IMR-90 (cell line): ENCODE data around the gene TWIST1. TPM values are rescaled to one million over a fixed set of nuclear protein-coding genes. Genes with fewer than 3 reads are reported as not detected.

ENCODE experiments used
- ATAC-seq: fragments of 200-7000 bp; cut with Tn5 transposase; 2 replicates; pipeline ENCODE4 v1.9.1; 2020; ENCODE audit warnings: low read depth, mild to moderate bottlenecking, moderate library complexity
- BruUV-seq: library from RNA; stranded (reverse); fragments of 400-500 nt; replicated peaks from 2 replicates; lab custom pipeline; 2021; lab: Mats Ljungman, UMichigan
- CTCF ChIA-PET: fragments of 300-600 bp; formaldehyde crosslinking; extraction: SDS; loops from one replicate; lab custom pipeline; 2021; ENCODE audit warnings: antibody characterized with exemption; lab: Yijun Ruan, JAX
- POLR2A ChIA-PET: fragments of 300-600 bp; sonication (Branson Sonifier 250); formaldehyde crosslinking; loops from one replicate; lab custom pipeline; 2022; ENCODE audit warnings: antibody characterized with exemption; ENCODE audit not compliant: unreplicated experiment; lab: Charles Lee
- DNase-seq: peaks from one replicate; pipeline ENCODE4 v3.0.0; 2013
- H2AFZ ChIP-seq: replicated peaks from 2 replicates; pipeline ENCODE3; 2013; ENCODE audit warnings: low read length, mild to moderate bottlenecking; ENCODE audit not compliant: poor library complexity
- H2AK5ac ChIP-seq: 2 replicates; pipeline ENCODE4 v1.6.1; 2013; ENCODE audit warnings: low read depth, low read length, inconsistent platforms
- H2AK9ac ChIP-seq: replicated peaks from 2 replicates; pipeline ENCODE3; 2013; ENCODE audit warnings: mild to moderate bottlenecking, low read depth, low read length, moderate library complexity; ENCODE audit not compliant: poor library complexity
- H2BK120ac ChIP-seq: 2 replicates; pipeline ENCODE4 v1.6.1; 2013; ENCODE audit warnings: low read depth, low read length, inconsistent platforms
- H2BK15ac ChIP-seq: 3 replicates; pipeline ENCODE4 v1.6.1; 2013; ENCODE audit warnings: low read depth, low read length, inconsistent platforms
- H2BK20ac ChIP-seq: 2 replicates; pipeline ENCODE4 v1.6.1; 2013; ENCODE audit warnings: low read depth, mild to moderate bottlenecking, inconsistent platforms, low read length, moderate library complexity
- H2BK5ac ChIP-seq: 2 replicates; pipeline ENCODE4 v1.6.1; 2013; ENCODE audit warnings: mild to moderate bottlenecking, low read depth, low read length, inconsistent platforms; ENCODE audit not compliant: poor library complexity, severe bottlenecking
- H3K14ac ChIP-seq: replicated peaks from 2 replicates; pipeline ENCODE4 v1.6.1; 2013; ENCODE audit warnings: low read depth, low read length, inconsistent platforms
- H3K18ac ChIP-seq: 2 replicates; pipeline ENCODE4 v1.6.1; 2013; ENCODE audit warnings: low read depth, low read length, control low read depth
- H3K23ac ChIP-seq: 2 replicates; pipeline ENCODE4 v1.6.1; 2013; ENCODE audit warnings: low read depth, low read length, inconsistent platforms
- H3K27ac ChIP-seq: 2 replicates; pipeline ENCODE4 v1.5.1; 2013; ENCODE audit warnings: mild to moderate bottlenecking, control low read depth, low read length; ENCODE audit not compliant: insufficient read depth
- H3K27me3 ChIP-seq: 2 replicates; pipeline ENCODE4 v1.6.1; 2013; ENCODE audit warnings: low read length; ENCODE audit not compliant: control insufficient read depth, insufficient read depth
- H3K36me3 ChIP-seq: 2 replicates; pipeline ENCODE4 v1.6.1; 2013; ENCODE audit warnings: low read length, mixed read lengths; ENCODE audit not compliant: control insufficient read depth, insufficient read depth
- H3K4ac ChIP-seq: 2 replicates; pipeline ENCODE4 v1.6.1; 2013; ENCODE audit warnings: low read depth, low read length, inconsistent platforms
- H3K4me1 ChIP-seq: 2 replicates; pipeline ENCODE4 v1.6.1; 2013; ENCODE audit warnings: low read length, mixed read lengths; ENCODE audit not compliant: control insufficient read depth, insufficient read depth
- H3K4me2 ChIP-seq: 2 replicates; pipeline ENCODE4 v1.6.1; 2013; ENCODE audit warnings: low read depth, mild to moderate bottlenecking, control low read depth, low read length, moderate library complexity
- H3K4me3 ChIP-seq: 2 replicates; pipeline ENCODE4 v1.5.1; 2013; ENCODE audit warnings: low read depth, mild to moderate bottlenecking, control low read depth, low read length, moderate library complexity; ENCODE audit not compliant: insufficient read depth
- H3K56ac ChIP-seq: 2 replicates; pipeline ENCODE4 v1.6.1; 2013; ENCODE audit warnings: low read length, inconsistent platforms; ENCODE audit not compliant: insufficient read depth; ENCODE audit errors: extremely low read depth
- H3K79me1 ChIP-seq, 2 experiments: 2 replicates each; pipeline ENCODE4 v1.6.1; 2013; ENCODE audit warnings: low read length in 2 of 2, inconsistent platforms in 1 of 2, low read depth in 1 of 2
- H3K9ac ChIP-seq: 2 replicates; pipeline ENCODE4 v1.6.1; 2013; ENCODE audit warnings: low read depth, low read length, control low read depth
- H3K9me1 ChIP-seq: 2 replicates; pipeline ENCODE4 v1.6.1; 2013; ENCODE audit warnings: low read length, inconsistent platforms; ENCODE audit not compliant: insufficient read depth
- H3K9me3 ChIP-seq: 2 replicates; pipeline ENCODE4 v1.6.1; 2013; ENCODE audit warnings: low read length; ENCODE audit not compliant: control insufficient read depth, insufficient read depth
- H4K20me1 ChIP-seq: 2 replicates; pipeline ENCODE4 v1.6.1; 2013; ENCODE audit warnings: low read length, inconsistent platforms; ENCODE audit not compliant: insufficient read depth
- H4K5ac ChIP-seq: 2 replicates; pipeline ENCODE4 v1.6.1; 2013; ENCODE audit warnings: mild to moderate bottlenecking, low read depth, low read length, control low read depth
- H4K8ac ChIP-seq, 2 experiments: 2 replicates each; pipeline ENCODE4 v1.6.1; 2013; ENCODE audit warnings: low read depth in 2 of 2, low read length in 2 of 2, control low read depth in 1 of 2, inconsistent platforms in 1 of 2
- H4K91ac ChIP-seq: 2 replicates; pipeline ENCODE4 v1.6.1; 2013; ENCODE audit warnings: low read depth, low read length, inconsistent platforms; ENCODE audit not compliant: insufficient read depth
- NFE2L2 ChIP-seq: fragments of 150-350 bp; IDR thresholded peaks from 2 replicates; pipeline ENCODE4 v1.6.1; 2016; ENCODE audit warnings: low read depth, mild to moderate bottlenecking, low read length
- POLR2A ChIP-seq: IDR thresholded peaks from 2 replicates; pipeline ENCODE4 v1.6.1; 2012; ENCODE audit warnings: mild to moderate bottlenecking, low read depth, low read length
- RFX5 ChIP-seq: IDR thresholded peaks from 2 replicates; pipeline ENCODE4 v1.8.0; 2012; ENCODE audit warnings: low read depth, mild to moderate bottlenecking, low read length, moderate library complexity
- WGBS, 2 experiments: methylation state at CpG; one replicate each; pipeline versions ENCODE4 v1.1.5 to v1.1.7; 2013; ENCODE audit warnings: missing lambda C conversion rate in 2 of 2; ENCODE audit not compliant: insufficient read length in 1 of 2; ENCODE audit errors: extremely low coverage in 2 of 2; 5-methylcytosine and 5-hydroxymethylcytosine counted together
- dilution Hi-C: fragments of 300-500 bp; cut with HindIII; formaldehyde crosslinking; loops from one replicate; pipeline ENCODE4 v1.14.3; 2018; ENCODE audit warnings: low sequenced_read_pairs; ENCODE audit not compliant: unreplicated experiment
- in situ Hi-C: fragments of 300-500 bp; cut with MboI; formaldehyde crosslinking; loops from 3 replicates; pipeline ENCODE4 v1.14.3; 2019; ENCODE audit warnings: low sequenced_read_pairs, inconsistent platforms, mixed read lengths
- intact Hi-C: fragments of 100-400 bp; cut with micrococcal nuclease; formaldehyde crosslinking; loops from 2 replicates; pipeline ENCODE4 v1.10.0; 2022
- polyA plus RNA-seq, 3 experiments: library from polyadenylated mRNA; depleted of rRNA; stranded (reverse); fragments of >200 nt; gene quantifications; 2 replicates each; pipeline ENCODE4 v1.2.3, GENCODE V29; 2012; ENCODE audit warnings: low replicate concordance in 1 of 3
- total RNA-seq: library from RNA; depleted of rRNA; stranded (reverse); fragments of >200 nt; gene quantifications from 2 replicates; pipeline ENCODE4 v1.2.3, GENCODE V29; 2012
- TF ChIP-seq, protein P1 (sequence below): fragments of 150-350 bp; IDR thresholded peaks from 2 replicates; pipeline ENCODE4 v1.6.1; 2016; ENCODE audit warnings: low read depth, mild to moderate bottlenecking, low read length, moderate library complexity, borderline replicate concordance

Gene TWIST1
- total and polyA plus RNA-seq, 2 of the 4 experiments (the other 2 are of a cell fraction): 5.4 to 42.3 TPM

DNA sequence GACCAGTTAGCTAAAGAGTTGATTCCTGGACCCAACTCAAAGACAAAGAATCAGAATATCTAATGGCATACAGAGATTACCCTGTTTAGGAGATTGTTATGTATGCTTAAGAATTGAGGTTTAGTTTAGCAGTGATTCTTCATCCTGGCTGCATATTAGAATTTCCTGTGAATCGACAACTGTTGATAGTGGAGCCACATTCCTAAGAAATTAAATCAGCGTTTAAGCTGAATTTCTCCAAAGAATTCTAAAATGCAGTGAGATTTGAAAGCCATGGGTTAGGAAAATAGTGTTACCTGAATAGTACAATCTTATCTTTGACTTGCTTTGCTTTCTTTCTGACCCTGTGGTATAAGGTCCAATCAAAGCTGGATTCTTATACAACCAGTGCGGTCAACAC lies 44.2 kb upstream of the TWIST1 start:
- no peak overlapping the region for H3K4me3 ChIP-seq
- intact Hi-C loops (no loop called here), dilution Hi-C loops (no loop called here), in situ Hi-C loops (no loop called here)
- CTCF ChIA-PET: no interaction called here
- BruUV-seq: no TSS peak
- H3K27ac ChIP-seq: no peak overlapping the region
- H3K9ac ChIP-seq: no peak overlapping the region
- no peaks in the 10 kb centered on the region for H3K79me1 ChIP-seq
- H3K9me1 ChIP-seq: no peaks in the 10 kb centered on the region
- H2BK5ac ChIP-seq: no peak overlapping the region
- H3K4me2 ChIP-seq: no peak overlapping the region
- TF ChIP-seq RFX5 (no peak), POLR2A (no peak), NFE2L2 (no peak)
- TF ChIP-seq, protein P1, sequence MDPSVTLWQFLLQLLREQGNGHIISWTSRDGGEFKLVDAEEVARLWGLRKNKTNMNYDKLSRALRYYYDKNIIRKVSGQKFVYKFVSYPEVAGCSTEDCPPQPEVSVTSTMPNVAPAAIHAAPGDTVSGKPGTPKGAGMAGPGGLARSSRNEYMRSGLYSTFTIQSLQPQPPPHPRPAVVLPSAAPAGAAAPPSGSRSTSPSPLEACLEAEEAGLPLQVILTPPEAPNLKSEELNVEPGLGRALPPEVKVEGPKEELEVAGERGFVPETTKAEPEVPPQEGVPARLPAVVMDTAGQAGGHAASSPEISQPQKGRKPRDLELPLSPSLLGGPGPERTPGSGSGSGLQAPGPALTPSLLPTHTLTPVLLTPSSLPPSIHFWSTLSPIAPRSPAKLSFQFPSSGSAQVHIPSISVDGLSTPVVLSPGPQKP: no peak
- POLR2A ChIA-PET: no interaction called here
- no peaks in the 10 kb centered on the region; the same call in 1 of the 2 replicates for H3K27me3 ChIP-seq
- H2BK120ac ChIP-seq: no peak overlapping the region
- DNase-seq: peak; percentile 27
- no peak overlapping the region for H3K23ac ChIP-seq
- no peak overlapping the region for H3K18ac ChIP-seq
- peak; percentile 44; the same call in 1 of the 2 replicates for ATAC-seq
- no peaks in the 10 kb centered on the region for H3K9me3 ChIP-seq
- no peak overlapping the region for H3K56ac ChIP-seq
- no peak overlapping the region for H2BK15ac ChIP-seq
- no peak overlapping the region for H2AK5ac ChIP-seq
- no peak overlapping the region for H4K91ac ChIP-seq
- H3K4ac ChIP-seq: no peak overlapping the region
- no peak overlapping the region for H2AFZ ChIP-seq
- no peaks in the 10 kb centered on the region for H3K36me3 ChIP-seq
- no peaks in the 10 kb centered on the region for H4K20me1 ChIP-seq
- H2BK20ac ChIP-seq: no peak overlapping the region
- H4K5ac ChIP-seq: no peak overlapping the region
- no peak overlapping the region for H2AK9ac ChIP-seq
- H3K4me1 ChIP-seq: no peaks in the 10 kb centered on the region
- no peak overlapping the region for H3K14ac ChIP-seq
- no CpG with 5 or more reads among the region's 3 CpGs for WGBS, 2 experiments
- H4K8ac ChIP-seq: no peak overlapping the region
